ENCODE data around the gene PCAT6.

PCAT6 gene

GRCh38 chr1:202831906-202832305 lies 21.2 kb downstream of the PCAT6 start:
- no peak for TF ChIP-seq CTCF (IDR thresholded peaks at IDR 0.05; ENCODE audit: low read depth, low read length)
- no peak for DNase-seq (ENCODE audit: low read depth, low spot score)
- in situ Hi-C loops (cut with HindIII; ENCODE audit: low sequenced_read_pairs): no loop called here
- no peak overlapping the region for H3K4me3 ChIP-seq (ENCODE audit: low read depth, low read length)

- DNase-seq (ENCODE audit: low read depth, low spot score): no peak
- no peak for TF ChIP-seq CTCF (IDR thresholded peaks at IDR 0.05; ENCODE audit: low read depth, low read length)
- in situ Hi-C loops (cut with HindIII; ENCODE audit: low sequenced_read_pairs): no loop called here
- no peak overlapping the region for H3K4me3 ChIP-seq (ENCODE audit: low read depth, low read length)
Observed at GRCh38 chr1:202834771-202835547, 24.2 kb downstream of the PCAT6 start.

- in situ Hi-C loops (cut with HindIII; ENCODE audit: low sequenced_read_pairs): no loop called here
- no peak for DNase-seq (ENCODE audit: low read depth, low spot score)
- no peak for TF ChIP-seq CTCF (IDR thresholded peaks at IDR 0.05; ENCODE audit: low read depth, low read length)
- H3K4me3 ChIP-seq (ENCODE audit: low read depth, low read length): no peak overlapping the region
Observed at GRCh38 chr1:202835548-202836072, 24.9 kb downstream of the PCAT6 start.

- H3K4me3 ChIP-seq (ENCODE audit: low read depth, low read length): no peak overlapping the region
- in situ Hi-C loops (cut with HindIII; ENCODE audit: low sequenced_read_pairs): no loop called here
- TF ChIP-seq CTCF (IDR thresholded peaks at IDR 0.05; ENCODE audit: low read depth, low read length): no peak
- no peak for DNase-seq (ENCODE audit: low read depth, low spot score)
Observed at GRCh38 chr1:202836623-202837403, 26.1 kb downstream of the PCAT6 start.

GRCh38 chr1:202837746-202838262 lies 27.1 kb downstream of the PCAT6 start:
- no peak for TF ChIP-seq CTCF (IDR thresholded peaks at IDR 0.05; ENCODE audit: low read depth, low read length)
- no peak overlapping the region for H3K4me3 ChIP-seq (ENCODE audit: low read depth, low read length)
- DNase-seq (ENCODE audit: low read depth, low spot score): no peak
- in situ Hi-C loops (cut with HindIII; ENCODE audit: low sequenced_read_pairs): no loop called here

GRCh38 chr1:202843081-202843480 lies 32.3 kb downstream of the PCAT6 start:
- TF ChIP-seq CTCF (IDR thresholded peaks at IDR 0.05; ENCODE audit: low read depth, low read length): no peak
- in situ Hi-C loops (cut with HindIII; ENCODE audit: low sequenced_read_pairs): no loop called here
- DNase-seq (ENCODE audit: low read depth, low spot score): no peak
- H3K4me3 ChIP-seq (ENCODE audit: low read depth, low read length): no peak overlapping the region
